Astrocyte of the spinal cord (primary cell): ENCODE data around the gene TH.

Experiments
- DNase-seq: peaks from one replicate; pipeline ENCODE4 v3.0.0; 2011; ENCODE audit warnings: low read depth, low spot score
- H3K4me3 ChIP-seq: 2 replicates; pipeline ENCODE4 v1.5.1; 2011; ENCODE audit warnings: low read depth, mild to moderate bottlenecking, low read length, moderate library complexity
- CTCF ChIP-seq: IDR thresholded peaks from 2 replicates; pipeline ENCODE4 v1.5.1; 2012; ENCODE audit warnings: low read depth, mild to moderate bottlenecking, low read length, inconsistent platforms
- in situ Hi-C: cut with HindIII; loops from 2 replicates; pipeline ENCODE4 v1.10.0; 2017; ENCODE audit warnings: low sequenced_read_pairs

The TH gene

GRCh38 chr11:2159536-2160413, 11.8 kb downstream of the TH start:
- no peak for TF ChIP-seq CTCF
- H3K4me3 ChIP-seq: no peak overlapping the region
- in situ Hi-C loops: no loop called here
- no peak for DNase-seq

- H3K4me3 ChIP-seq: no peak overlapping the region
- no peak for DNase-seq
- no peak for TF ChIP-seq CTCF
- in situ Hi-C loops: no loop called here
Observed at GRCh38 chr11:2158966-2159365, 12.6 kb downstream of the TH start.

- DNase-seq: no peak
- in situ Hi-C loops: no loop called here
- H3K4me3 ChIP-seq: no peak overlapping the region
- no peak for TF ChIP-seq CTCF
Observed at GRCh38 chr11:2158296-2158737, 13.3 kb downstream of the TH start.

- TF ChIP-seq CTCF: no peak
- no peak overlapping the region for H3K4me3 ChIP-seq
- no peak for DNase-seq
- in situ Hi-C loops: no loop called here
Observed at GRCh38 chr11:2157294-2158040, 14.1 kb downstream of the TH start.

- in situ Hi-C loops: no loop called here
- peak; percentile 46 for DNase-seq
- TF ChIP-seq CTCF: peak; percentile 93
Observed at GRCh38 chr11:2156416-2157182, 15.0 kb downstream of the TH start.

GRCh38 chr11:2155511-2155910, 16.1 kb downstream of the TH start:
- in situ Hi-C loops: no loop called here
- TF ChIP-seq CTCF: no peak
- no peak overlapping the region for H3K4me3 ChIP-seq
- no peak for DNase-seq

More at GRCh38 chr11:2156416-2157182, 15.0 kb downstream of the TH start:
- H3K4me3 ChIP-seq: no peak overlapping the region
